SW 1271 (cell line): Measurements from ENCODE around the gene LRRTM3.

Experiments used
- DNase-seq, 2 experiments: peaks; one replicate each; lab custom pipeline; 2025; lab: John Stamatoyannopoulos, UW

The LRRTM3 gene

GRCh38 chr10:67119651-67120050, 193.8 kb downstream of the LRRTM3 start:
- no peak for DNase-seq

GRCh38 chr10:67127441-67127840, 201.6 kb downstream of the LRRTM3 start:
- DNase-seq = no peak

- DNase-seq = no peak
Measured at GRCh38 chr10:67140641-67141040, 214.8 kb downstream of the LRRTM3 start.

GRCh38 chr10:67141300-67141699, 215.5 kb downstream of the LRRTM3 start:
- DNase-seq = no peak

GRCh38 chr10:67144530-67144929, 218.7 kb downstream of the LRRTM3 start:
- no peak for DNase-seq
